ENCODE measurements around the gene COL1A1. TPM values are rescaled to one million over a fixed set of nuclear protein-coding genes. Genes with fewer than 3 reads are reported as not detected.

COL1A1 gene
- total RNA-seq, 1 donor from 2014 or later = 702 TPM

DNA sequence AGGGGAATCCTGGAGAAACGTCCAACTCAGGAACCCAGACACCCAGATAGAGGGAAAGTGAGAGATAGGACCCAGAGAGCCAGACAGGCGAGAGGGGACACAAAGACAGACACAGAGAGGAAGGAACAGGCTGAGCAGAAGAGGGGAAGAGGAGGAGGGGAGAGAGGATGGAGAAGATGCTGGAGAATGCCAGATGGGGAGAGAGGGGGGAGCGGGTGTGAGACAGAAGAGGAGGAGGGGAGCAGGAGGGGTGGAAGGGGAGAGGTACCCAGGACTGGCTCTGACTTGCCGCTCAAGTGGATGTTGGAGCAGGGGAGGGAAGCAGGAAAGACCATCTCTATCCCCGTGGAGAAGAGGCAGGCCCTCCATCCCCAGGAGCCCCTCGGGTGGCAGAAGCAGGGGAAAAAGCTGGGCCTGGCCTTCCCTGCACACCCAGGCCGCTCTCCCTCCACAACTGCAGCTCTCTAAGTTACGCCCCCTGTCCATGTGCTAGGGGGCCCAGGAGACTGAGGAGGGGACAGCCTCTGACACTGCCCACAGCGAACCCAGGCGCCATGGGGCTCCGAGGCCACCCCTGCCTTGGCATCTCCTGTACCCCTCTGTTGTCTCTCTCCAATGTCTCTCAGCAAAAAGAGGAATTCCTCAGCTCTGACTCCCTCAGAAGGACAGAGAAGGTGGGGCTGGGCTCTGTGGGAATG, 55.8 kb downstream of the COL1A1 start:
- no peak for DNase-seq (ENCODE audit: extremely low read depth, low read depth, low spot score)

DNA sequence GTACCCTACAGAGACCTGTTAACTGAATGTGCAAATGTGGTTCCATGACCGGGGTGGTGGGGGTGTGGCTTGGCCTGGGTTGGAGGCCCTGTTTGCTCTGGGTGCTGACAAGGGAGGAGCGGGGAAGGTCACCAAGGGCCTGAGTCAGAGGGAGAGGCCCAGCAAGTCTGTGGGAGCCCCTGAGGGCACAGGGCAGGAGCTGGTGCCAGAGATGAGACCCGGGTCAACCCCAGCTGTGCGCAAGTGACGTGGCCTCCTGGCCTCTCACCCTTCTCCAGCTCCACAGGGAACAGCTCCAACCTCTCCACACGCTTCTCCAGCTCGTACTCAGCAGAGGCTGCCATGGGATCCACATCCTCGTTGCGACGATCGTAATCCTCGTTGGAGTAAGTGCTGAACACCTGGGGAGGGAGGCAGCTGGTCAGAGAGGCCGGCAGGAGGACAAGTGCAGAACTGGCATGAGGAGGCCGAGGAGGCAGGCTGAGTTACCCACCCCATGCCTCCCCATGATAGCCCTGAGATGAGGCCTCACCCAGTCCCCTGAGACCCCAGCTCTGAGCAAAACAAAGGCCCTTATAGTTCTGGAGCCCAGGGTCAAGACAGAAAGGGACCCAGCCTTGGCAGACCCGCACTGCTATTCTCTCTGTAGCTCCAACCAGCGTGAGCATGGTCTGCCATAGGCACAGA, 56.4 kb downstream of the COL1A1 start:
- DNase-seq (ENCODE audit: extremely low read depth, low read depth, low spot score) = no peak

DNA sequence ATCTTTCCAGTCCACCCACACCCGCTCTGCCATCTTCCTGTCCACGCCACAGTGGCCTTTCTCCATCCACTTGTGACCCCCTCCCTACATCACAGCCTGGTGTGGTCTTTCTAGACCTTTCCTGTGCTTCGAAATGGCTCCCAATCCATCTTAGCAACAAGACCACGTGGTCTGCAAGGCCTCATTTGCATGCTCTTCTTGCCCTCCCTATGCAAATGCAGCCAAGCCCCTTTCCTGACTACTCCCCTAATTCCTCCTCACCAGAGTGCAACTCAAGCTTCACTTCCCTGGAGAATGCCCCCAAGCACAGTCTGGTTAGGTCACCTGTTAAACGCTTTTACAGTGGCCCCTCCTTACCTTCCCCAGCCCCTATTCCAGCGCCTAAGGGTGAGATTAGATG, 57.1 kb downstream of the COL1A1 start:
- DNase-seq (ENCODE audit: extremely low read depth, low read depth, low spot score) = no peak

DNA sequence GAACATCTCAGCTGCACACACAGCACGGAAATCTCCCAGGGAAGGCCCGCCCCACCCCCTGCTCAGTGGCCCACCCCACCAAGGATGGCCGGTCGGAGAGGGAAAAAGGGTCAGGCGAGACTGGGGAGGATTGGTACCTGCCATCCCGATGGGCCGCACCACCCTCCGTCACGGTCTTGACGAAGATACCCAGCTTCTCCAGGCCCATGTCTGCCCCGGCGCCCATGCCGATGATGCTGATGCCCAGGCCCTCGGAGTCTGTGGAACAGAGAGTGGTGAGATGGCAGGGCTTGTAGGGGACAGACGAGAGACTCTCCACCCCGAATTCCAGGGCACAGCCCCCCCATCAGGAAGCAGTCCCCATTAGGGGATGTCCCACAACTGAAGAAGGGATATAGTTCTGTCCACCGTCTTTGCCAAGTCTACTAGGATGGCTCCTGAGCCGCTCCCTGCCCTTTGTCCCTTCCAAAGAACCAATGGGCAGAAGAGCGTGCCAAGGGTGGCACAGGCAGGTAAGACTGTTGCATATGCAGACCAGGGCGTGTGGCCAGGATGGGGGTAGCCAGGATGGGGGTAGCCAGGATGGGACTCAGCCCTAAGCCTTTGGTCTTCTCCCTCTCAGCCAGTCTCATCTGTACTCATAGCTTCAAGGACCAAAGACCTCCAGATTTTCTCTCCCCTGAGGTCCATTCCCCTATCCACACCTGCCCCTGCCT, 57.8 kb downstream of the COL1A1 start:
- DNase-seq (ENCODE audit: extremely low read depth, low read depth, low spot score) = no peak

DNA sequence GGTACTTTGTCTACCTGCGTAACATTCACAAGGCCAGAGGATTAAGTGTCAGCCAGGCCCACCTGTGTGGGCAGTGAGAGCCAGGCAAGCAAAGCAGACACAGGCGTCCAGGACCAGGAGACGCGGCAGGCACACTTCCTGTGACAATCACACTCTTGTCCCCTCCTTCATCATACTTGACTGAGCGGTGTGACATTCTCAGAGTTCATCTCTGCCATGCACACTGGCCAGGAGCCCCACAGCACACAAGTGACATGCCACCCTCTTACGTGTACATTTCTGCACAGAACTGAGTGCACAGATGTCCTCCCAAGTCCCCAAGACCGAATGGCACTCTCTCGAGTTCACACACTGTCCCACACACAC, 59.7 kb downstream of the COL1A1 start:
- DNase-seq (ENCODE audit: extremely low read depth, low read depth, low spot score) = no peak

DNA sequence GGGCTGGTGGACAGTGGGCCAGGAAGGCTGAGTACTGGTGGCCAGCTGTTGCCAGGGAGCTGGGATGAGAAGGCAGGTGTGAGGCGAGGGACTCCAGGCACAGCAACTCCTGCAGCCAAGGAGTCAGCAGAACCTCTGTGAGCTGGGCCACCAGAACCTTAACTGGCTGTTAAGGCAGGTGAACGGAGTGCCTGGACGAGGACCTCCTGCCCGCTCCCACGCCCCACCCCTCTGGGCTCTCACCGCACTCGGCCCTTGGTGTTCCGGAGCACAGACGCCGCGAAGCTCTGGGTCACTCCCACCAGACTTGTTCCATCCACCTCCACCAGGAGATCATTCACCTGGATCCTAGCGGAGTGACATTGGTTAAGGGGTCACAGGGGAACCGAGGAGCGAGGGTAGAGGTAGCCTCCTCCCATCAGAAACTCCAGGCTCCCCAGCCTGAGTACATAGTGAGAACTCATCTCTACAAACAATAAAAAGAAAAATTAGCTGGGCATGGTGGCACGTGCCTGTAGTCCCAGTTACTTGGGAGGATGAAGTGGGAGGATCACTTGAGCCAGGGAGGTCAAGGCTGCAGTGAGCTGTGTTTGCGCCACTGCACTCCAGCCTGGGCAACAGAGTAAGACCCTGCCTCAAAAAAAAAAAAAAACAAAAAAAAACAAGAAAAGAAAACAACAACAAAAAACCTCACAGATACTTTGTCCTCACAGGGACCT, 60.2 kb downstream of the COL1A1 start:
- DNase-seq (ENCODE audit: extremely low read depth, low read depth, low spot score) = no peak

DNA sequence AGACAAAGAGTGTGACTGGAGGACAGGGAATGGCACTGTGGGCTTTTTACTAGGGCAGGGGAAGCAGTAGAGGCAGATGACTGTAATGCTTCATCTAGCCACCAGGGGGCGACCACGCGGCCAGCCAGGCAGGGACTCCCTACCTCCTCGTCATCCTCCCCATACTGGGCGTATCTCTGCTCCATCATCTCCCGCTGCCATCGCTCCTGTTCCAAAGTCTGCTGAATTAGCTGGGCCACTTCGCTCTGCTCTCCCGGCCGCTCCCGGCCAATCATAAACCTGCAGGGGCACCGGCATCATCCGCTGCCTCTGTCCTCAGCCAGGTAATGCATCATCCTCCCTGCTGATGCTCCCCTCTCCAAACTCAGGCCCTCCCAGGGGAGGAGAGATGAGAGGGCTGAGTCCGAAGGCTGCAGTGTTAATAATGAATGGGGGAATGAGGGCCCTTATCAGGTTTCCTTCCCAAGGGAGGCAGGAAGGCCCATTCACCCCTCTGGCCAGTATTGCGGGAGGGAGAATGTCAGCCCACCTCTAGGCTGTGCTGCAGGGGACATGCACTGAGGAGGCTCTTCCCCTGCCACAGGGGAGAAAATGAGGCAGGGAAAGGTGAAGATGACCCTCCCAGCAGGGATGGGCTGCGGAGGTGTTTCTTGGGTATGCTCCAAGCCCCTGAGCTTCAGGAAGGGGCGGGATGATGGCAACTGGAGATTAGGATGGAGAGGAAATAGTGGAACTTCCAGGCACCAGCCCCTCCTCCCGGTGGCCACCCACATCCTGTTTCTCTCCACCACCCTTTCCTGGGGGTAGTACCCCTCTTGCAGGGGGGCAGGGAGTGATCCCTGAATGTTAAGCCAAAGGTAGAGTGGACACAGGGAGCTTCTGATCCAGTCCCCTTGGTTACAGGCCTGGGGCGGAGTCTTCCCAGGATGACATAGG, 61.2 kb downstream of the COL1A1 start:
- no peak for DNase-seq (ENCODE audit: extremely low read depth, low read depth, low spot score)

DNA sequence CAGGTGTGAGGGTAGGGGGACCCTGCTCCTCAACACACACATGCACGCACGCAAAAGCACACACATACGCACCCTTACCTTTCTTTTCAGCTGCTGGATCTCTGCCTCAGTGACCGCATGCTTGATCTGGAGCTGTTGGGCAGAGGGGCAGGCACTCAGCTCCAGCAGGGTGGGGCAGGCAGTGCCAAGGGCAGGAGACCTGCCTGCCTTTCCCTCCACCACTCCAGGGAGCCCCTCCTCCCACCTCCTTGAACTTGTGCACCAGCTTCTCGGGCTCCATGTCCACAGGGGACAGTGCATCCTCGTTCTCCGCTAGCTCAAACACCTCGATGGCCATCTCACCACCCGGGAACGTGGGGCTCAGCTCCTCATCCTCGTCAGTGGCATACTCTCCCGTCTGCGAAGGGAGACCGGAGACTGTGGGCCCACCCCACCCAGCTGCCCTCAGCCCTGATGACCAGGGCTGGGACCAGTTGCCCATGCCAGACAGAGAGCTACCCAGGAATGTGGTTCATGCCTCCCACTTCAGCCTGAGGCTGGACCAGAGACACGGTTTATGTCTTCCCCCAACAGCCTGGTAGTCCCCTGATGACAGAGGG, 62.1 kb downstream of the COL1A1 start:
- DNase-seq (ENCODE audit: extremely low read depth, low read depth, low spot score) = no peak

DNA sequence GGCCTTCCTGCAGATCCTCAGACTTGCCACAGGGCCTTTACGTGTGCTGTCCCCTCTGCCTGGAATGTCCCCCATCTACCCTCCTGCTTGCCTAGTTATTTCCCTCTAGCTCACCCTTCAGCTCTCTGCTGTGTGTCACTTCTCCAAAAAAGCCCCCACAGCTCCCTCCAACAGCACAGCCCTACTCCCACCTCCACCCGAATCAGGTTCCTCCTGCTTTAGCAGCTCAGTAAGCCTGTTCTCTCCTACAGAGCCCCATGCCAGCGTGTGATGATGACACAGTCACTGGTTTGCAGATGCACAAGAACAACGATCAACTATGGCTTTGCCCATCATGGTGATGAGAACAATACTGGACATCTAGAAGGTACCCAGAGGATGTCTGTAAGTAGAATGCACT, 64.4 kb downstream of the COL1A1 start:
- no peak for DNase-seq (ENCODE audit: extremely low read depth, low read depth, low spot score)

DNA sequence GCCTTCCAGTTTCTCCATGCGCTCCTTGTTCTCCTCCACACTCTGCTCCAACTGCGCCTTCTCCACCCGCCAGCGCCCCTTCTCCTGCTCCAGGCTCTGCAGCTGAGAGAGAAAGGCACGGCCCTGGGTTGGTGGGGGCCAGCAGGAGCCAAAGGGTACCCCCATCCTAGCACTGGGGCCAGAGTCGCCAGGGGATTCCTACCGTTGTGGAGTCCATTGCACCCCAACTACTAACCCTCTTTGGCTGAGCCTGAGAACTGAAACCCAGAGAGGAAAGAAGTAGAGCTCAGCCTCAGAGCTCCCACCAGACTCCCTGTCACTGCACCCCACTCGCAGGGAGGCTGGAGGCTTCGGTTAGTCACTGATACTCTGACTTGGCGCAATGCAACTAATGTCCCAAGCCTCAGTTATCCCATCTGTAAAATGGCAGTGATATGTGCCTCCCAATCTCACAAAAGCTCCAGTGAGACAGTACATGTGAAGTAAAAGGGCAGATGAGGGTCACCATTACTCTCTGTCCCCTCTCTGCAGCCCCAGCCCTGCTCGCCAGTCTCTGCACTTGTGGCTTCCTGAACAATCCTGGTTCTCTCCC, 65.2 kb downstream of the COL1A1 start:
- no peak for DNase-seq (ENCODE audit: extremely low read depth, low read depth, low spot score)

DNA sequence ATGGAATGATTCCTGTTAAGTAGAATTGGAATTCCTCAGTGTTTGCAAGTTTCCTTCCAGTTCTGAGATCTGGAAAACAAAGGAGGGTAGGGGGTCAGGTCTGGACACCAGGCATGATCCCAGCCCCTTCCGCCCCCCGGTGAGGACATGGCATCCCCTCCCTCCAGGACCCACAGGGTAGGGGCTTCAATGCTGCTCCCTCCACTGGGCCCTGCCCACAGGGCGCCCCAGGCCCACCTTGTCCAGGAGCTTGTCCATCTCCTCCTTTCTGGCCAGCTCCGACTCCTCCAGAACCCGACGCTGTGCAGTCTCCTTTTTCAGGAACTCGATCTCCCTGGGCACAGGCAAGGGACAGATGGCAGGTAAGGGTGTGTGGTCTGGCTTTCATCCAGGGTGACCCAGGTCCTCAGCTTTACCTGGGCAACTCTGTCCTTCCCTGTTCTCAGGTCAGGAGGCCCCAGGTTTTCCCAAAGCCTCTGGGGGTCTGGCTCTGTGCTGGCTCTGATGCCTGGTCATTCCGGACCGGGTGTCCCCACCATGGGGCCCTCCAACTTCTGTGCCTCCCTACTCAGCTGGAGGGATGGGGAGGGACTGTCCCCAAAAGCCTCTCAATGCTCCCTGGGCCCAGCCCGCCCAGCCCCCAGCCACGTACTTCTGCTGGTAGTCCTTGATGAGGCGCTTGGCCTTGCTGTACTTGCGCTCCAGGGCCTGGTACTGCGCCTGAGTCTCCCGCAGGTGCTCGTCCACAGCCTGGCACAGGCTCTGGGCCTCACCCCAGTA, 65.9 kb downstream of the COL1A1 start:
- DNase-seq (ENCODE audit: extremely low read depth, low read depth, low spot score) = no peak

DNA sequence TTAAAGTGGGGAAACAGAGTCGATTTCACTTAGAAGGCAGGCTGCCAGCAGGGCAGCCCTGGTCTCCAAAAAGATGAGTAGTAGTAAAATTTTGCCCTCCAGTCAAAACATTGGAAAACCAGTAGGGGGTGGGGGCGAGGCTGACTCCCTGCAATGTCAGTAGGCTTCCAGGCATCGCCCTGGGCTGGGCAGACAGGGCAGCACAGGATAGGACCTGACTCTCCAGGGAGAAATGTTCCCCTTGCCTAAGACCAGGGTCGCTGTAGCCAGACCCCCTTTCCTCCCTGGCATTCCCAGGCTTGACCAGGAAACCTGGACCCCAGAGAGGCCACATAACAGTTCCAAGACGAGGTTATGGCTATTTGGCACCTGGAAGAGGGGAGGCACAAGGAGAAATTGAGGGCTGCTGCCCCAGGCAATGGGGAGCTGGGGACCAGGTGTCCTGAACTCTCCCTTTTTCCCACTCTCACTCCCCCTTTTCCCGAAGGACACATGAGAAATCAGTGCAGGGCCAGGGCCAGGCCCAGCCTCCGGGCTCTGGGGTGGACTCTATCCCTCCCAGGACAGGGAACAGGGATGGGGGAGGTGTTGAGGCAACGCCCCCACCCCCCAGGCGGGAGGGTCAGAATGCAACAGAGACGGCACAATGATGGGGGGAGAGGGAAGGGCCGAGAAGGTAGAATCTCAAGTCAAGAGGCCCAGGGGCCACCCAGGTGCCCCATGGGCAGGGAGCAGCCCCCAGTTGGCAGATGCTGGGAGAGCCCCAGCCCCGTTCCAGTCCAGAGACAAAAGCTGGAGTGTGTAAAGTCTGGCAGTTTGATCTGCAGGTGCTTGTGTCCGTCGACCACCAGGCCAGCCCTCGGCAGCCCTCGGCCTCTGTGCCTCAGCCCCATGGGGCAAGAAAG, 67.0 kb downstream of the COL1A1 start:
- no peak for DNase-seq (ENCODE audit: extremely low read depth, low read depth, low spot score)

DNA sequence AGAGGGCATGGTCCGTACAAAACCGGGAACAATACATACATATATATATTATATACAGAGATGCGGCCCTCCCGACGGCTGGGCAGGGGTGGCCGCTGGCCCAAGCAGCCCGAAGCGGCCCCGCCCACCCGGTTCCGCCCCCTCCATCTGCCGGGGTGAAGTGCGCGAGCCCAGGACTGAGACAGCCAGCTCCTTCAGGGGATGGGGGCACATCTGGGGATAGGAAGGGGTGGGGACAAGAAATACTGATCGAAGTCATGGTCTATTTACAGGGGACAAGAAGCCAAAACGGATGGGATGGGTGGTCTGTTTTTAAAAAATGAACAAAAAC, 67.7 kb downstream of the COL1A1 start:
- DNase-seq (ENCODE audit: extremely low read depth, low read depth, low spot score) = no peak

Other genes with a start within 250 kb of the COL1A1 start
- gene DLX4, start 232.4 kb downstream of the COL1A1 start, total RNA-seq = not detected in 2 replicates
- gene DLX3, start 206.4 kb downstream of the COL1A1 start, total RNA-seq = not detected in 2 replicates
- gene ITGA3, start 145.5 kb downstream of the COL1A1 start, total RNA-seq = 331 and 341 TPM in 2 replicates
- gene PDK2, start 106.3 kb downstream of the COL1A1 start, total RNA-seq = 23.5 and 26.9 TPM in 2 replicates
- 9.6 and 24.9 TPM in 2 replicates for gene SAMD14, start 71.5 kb downstream of the COL1A1 start, total RNA-seq
- 35.6 and 56.6 TPM in 2 replicates for gene PPP1R9B, start 51.0 kb downstream of the COL1A1 start, total RNA-seq
- not detected in 2 replicates for gene SGCA, start 35.6 kb downstream of the COL1A1 start, total RNA-seq
- 0.12 and 0.73 TPM in 2 replicates for gene TMEM92, start 72.8 kb upstream of the COL1A1 start, total RNA-seq
- gene XYLT2, start 144.5 kb upstream of the COL1A1 start, total RNA-seq = 40.1 and 45.8 TPM in 2 replicates
- gene MRPL27, start 171.6 kb upstream of the COL1A1 start, total RNA-seq = 53.6 and 57.3 TPM in 2 replicates
- gene EME1, start 171.6 kb upstream of the COL1A1 start, total RNA-seq = 2.7 and 3.9 TPM in 2 replicates
- 142 and 157 TPM in 2 replicates for gene LRRC59, start 195.9 kb upstream of the COL1A1 start, total RNA-seq
- 32.6 and 37.2 TPM in 2 replicates for gene ACSF2, start 224.6 kb upstream of the COL1A1 start, total RNA-seq

All from glomerular endothelial cell (primary cell).